ENCODE measurements around the gene DGKI. TPM values are rescaled to one million over a fixed set of nuclear protein-coding genes. Genes with fewer than 3 reads are reported as not detected.

The DGKI gene
- total RNA-seq, 6 experiments from 2014 or later: 1.2 to 2.2 (median 1.6) TPM

DNA sequence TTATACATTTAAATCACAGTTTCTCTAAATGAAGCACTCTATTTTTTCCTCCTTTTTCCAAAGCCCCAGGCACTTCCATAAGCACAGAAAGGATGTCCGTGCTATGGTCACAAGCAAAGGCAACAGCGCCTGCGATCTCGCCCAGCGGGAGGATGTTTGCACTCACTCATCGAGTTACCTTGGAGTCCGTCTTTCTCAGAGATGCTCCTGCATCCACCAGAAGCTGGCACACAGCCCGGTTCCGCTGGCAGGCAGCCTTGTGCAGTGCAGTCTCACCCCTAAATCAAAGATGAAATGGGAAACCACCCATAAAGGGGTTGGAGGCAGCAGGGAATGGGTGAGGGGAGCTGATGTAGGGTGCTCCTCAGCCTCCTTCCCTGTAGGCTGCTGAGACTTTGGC, 451.4 kb downstream of the DGKI start:
- Mint-ChIP-seq H3K27ac (no peak overlapping the region), H3K4me1 (ENCODE audit: low read depth) (peaks cover 16% of the 10 kb centered on the region), H3K4me3 (no peak overlapping the region), H3K27me3 (ENCODE audit: insufficient read depth) (no peaks in the 10 kb centered on the region), H3K9me3 (no peaks in the 10 kb centered on the region), H3K36me3 (ENCODE audit: low read depth) (no peaks in the 10 kb centered on the region; the same call in 1 of the 2 replicates)
- no peak for DNase-seq
- TF ChIP-seq, protein P1, sequence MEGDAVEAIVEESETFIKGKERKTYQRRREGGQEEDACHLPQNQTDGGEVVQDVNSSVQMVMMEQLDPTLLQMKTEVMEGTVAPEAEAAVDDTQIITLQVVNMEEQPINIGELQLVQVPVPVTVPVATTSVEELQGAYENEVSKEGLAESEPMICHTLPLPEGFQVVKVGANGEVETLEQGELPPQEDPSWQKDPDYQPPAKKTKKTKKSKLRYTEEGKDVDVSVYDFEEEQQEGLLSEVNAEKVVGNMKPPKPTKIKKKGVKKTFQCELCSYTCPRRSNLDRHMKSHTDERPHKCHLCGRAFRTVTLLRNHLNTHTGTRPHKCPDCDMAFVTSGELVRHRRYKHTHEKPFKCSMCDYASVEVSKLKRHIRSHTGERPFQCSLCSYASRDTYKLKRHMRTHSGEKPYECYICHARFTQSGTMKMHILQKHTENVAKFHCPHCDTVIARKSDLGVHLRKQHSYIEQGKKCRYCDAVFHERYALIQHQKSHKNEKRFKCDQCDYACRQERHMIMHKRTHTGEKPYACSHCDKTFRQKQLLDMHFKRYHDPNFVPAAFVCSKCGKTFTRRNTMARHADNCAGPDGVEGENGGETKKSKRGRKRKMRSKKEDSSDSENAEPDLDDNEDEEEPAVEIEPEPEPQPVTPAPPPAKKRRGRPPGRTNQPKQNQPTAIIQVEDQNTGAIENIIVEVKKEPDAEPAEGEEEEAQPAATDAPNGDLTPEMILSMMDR (IDR thresholded peaks at IDR 0.05): no peak

DNA sequence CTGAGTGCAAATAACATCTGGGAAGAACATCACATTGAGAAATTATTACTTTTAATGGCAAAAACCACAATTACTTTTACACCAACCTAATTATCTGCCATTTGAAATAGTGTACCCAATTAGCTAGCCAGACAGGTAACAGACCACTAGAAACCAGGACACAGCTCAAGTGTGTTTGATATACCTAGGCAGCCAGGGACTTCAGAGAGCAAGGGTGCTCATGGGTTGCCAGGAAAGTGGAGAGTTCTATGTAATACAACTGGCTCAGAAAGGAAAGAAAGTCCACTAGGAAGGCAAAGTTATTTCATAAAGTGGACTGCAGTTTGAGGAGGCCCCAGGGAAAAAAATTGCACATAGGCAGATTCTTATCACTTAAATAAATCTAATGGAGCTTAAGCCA, 453.2 kb downstream of the DGKI start:
- H3K4me1 Mint-ChIP-seq (ENCODE audit: low read depth): no peaks in the 10 kb centered on the region
- no peaks in the 10 kb centered on the region for H3K9me3 Mint-ChIP-seq
- no peaks in the 10 kb centered on the region; the same call in 1 of the 2 replicates for H3K36me3 Mint-ChIP-seq (ENCODE audit: low read depth)
- DNase-seq: no peak
- H3K27ac Mint-ChIP-seq: no peak overlapping the region
- H3K4me3 Mint-ChIP-seq: no peak overlapping the region
- TF ChIP-seq, protein P1 (IDR thresholded peaks at IDR 0.05): no peak
- H3K27me3 Mint-ChIP-seq (ENCODE audit: insufficient read depth): no peaks in the 10 kb centered on the region

DNA sequence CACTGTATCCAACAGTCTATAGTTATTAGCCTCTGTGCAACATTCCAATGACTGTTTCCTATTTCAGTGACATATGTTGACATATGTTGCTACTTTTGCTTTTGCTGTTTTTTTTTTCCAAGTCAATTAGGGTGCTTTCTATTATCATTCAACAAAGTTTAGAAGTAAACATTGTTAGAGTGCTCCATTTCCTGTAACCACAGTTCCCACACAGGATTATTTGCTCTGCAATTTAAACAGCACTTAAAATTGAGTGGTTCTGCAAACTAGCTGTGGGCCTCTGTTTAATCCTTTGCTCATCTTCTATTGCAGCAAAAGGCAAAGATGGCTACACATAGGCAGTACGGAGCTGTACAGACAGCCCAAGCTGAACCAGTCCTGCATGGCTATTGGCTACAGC, 456.7 kb downstream of the DGKI start:
- no peaks in the 10 kb centered on the region for H3K9me3 Mint-ChIP-seq
- DNase-seq: no peak
- no peak overlapping the region for H3K4me3 Mint-ChIP-seq
- H3K27ac Mint-ChIP-seq: no peak overlapping the region
- no peaks in the 10 kb centered on the region; the same call in 1 of the 2 replicates for H3K36me3 Mint-ChIP-seq (ENCODE audit: low read depth)
- no peaks in the 10 kb centered on the region for H3K27me3 Mint-ChIP-seq (ENCODE audit: insufficient read depth)
- TF ChIP-seq, protein P1 (IDR thresholded peaks at IDR 0.05): no peak
- H3K4me1 Mint-ChIP-seq (ENCODE audit: low read depth): no peaks in the 10 kb centered on the region

DNA sequence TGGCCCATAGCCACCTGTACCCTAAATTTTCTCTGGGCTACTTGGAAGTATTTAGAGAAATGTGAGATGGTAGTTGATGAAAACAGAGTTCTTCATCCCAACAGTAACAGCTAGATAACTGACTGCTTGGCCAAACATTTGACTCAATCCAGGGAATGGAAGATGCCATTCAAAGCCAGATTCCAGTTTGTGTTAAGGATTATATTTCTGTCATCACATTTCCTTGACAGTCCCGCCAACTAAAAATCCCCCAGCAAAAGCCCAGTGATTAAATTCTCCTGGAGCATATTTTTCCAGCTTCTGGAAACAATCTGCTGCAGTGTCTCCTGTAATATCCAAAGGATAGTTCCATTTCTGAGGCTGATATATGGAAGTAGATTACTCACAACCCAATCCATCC, 457.9 kb downstream of the DGKI start:
- Mint-ChIP-seq H3K27me3 (ENCODE audit: insufficient read depth) (no peaks in the 10 kb centered on the region), H3K4me1 (ENCODE audit: low read depth) (no peaks in the 10 kb centered on the region), H3K36me3 (ENCODE audit: low read depth) (no peaks in the 10 kb centered on the region; the same call in 1 of the 2 replicates), H3K4me3 (no peak overlapping the region), H3K9me3 (no peaks in the 10 kb centered on the region), H3K27ac (no peak overlapping the region)
- TF ChIP-seq, protein P1 (IDR thresholded peaks at IDR 0.05): no peak
- no peak for DNase-seq

DNA sequence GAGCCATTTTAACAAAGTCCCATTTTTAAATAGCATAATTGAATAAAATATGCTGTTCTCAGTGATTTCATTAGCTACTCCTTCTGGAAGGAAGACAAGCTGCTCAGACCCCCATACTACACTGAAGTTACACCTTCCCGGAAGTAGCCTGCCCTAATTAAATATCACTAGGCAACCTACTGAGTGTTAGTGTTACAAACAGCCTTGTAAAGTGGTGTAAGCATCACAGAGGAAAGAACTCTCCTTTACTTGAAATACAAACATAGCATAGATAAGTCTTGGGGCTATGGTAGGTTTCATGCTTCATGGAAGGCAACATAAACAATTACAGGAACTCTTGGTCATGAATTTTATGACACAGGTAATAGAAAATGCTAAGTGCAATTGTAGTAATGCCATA, 459.8 kb downstream of the DGKI start:
- Mint-ChIP-seq H3K36me3 (ENCODE audit: low read depth) (no peaks in the 10 kb centered on the region; the same call in 1 of the 2 replicates), H3K27me3 (ENCODE audit: insufficient read depth) (no peaks in the 10 kb centered on the region), H3K4me3 (no peak overlapping the region), H3K27ac (no peak overlapping the region), H3K4me1 (ENCODE audit: low read depth) (no peaks in the 10 kb centered on the region), H3K9me3 (no peaks in the 10 kb centered on the region)
- no peak for DNase-seq
- TF ChIP-seq, protein P1 (IDR thresholded peaks at IDR 0.05): no peak

DNA sequence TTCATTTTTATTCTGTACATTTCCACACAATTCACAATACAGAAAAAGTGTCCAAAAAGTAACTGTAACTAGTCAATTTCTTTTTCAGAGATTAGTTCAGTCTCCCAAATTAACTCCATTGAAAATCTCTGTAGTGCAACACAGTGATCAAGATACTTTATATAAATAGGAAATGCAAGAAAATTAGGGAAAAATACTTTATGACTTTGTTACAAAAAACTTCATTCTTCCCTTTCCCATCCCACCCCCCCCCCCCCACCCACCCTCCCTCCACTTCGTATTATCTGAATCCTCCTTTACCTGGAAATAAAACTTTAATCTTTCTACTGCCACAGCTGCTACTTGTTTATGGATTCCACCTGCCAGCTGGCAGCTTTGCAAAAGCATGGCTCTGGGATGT, 465.7 kb downstream of the DGKI start:
- Mint-ChIP-seq H3K9me3 (no peaks in the 10 kb centered on the region), H3K4me3 (no peak overlapping the region)

More for the DNA sequence above, 465.7 kb downstream of the DGKI start:
- no peaks in the 10 kb centered on the region for H3K27me3 Mint-ChIP-seq (ENCODE audit: insufficient read depth)
- no peak for DNase-seq
- H3K27ac Mint-ChIP-seq: no peak overlapping the region
- H3K36me3 Mint-ChIP-seq (ENCODE audit: low read depth): no peaks in the 10 kb centered on the region
- no peaks in the 10 kb centered on the region for H3K4me1 Mint-ChIP-seq (ENCODE audit: low read depth)
- TF ChIP-seq, protein P1 (IDR thresholded peaks at IDR 0.05): no peak

All from HFFc6 (cell line).